Measurements from ENCODE around the gene LRRFIP1. TPM values are rescaled to one million over a fixed set of nuclear protein-coding genes. Genes with fewer than 3 reads are reported as not detected.

Gene LRRFIP1
- total and polyA plus RNA-seq, 2 of the 13 experiments (the other 11 are each of a cell fraction or from before 2014, with no cell fraction given), result 15.9 to 40.5 TPM

DNA sequence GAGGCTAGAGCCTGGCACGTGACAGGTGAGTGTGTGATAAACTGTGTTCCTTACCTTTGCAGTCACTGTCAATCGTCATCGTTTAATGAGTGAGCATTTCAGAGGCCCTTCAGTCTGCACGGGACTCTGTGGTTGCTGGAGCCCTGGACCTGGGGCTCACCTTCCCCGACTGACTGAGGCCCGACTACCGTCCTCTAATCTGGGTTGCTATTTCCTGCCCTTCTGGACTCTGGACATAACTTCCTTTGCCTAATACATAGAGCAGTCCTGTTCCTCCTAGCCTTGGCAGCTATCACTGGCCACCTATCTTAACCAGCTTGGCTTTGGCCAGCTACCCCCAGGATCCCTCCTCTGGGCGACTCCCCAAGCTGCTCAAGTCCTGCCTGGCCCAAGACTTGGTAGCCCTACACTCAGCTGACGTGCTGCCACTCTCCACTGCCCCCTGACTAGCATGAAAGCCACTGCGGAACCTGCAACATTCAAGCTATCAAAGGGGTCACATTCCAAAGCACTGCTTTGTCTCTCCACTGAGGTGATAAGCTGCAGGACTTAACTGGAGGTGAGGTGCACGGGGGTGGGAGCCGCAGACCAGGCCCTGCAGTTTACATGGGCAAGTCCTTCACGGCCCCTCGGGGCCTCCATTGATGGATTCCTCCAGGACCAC, 25.8 kb upstream of the LRRFIP1 start (continued):
- TF ChIP-seq HES4 (CRISPR knock-in tag; IDR thresholded peaks at IDR 0.05; ENCODE audit: borderline replicate concordance) (no peak), ZMYM3 (CRISPR knock-in tag; IDR thresholded peaks at IDR 0.05) (peak; percentile 61; the same call in 1 of the 2 replicates), ZNF605 (CRISPR knock-in tag; IDR thresholded peaks at IDR 0.05) (peak; percentile 62), TBX2 (CRISPR knock-in tag; IDR thresholded peaks at IDR 0.05; ENCODE audit: borderline replicate concordance) (peak; percentile 73; the same call in 1 of the 2 replicates), ZNF816 (CRISPR knock-in tag; IDR thresholded peaks at IDR 0.05; ENCODE audit: borderline replicate concordance) (no peak), SAFB2 (CRISPR knock-in tag; IDR thresholded peaks at IDR 0.05; ENCODE audit: borderline replicate concordance, low read depth) (no peak), ZNF878 (CRISPR knock-in tag; IDR thresholded peaks at IDR 0.05) (no peak), SP140L (CRISPR knock-in tag; IDR thresholded peaks at IDR 0.05; ENCODE audit: borderline replicate concordance) (no peak), ZNF460 (CRISPR knock-in tag; IDR thresholded peaks at IDR 0.05; ENCODE audit: borderline replicate concordance) (no peak), MLLT10 (CRISPR knock-in tag; IDR thresholded peaks at IDR 0.05) (no peak), SMAD1 (CRISPR knock-in tag; IDR thresholded peaks at IDR 0.05; ENCODE audit: borderline replicate concordance, low read depth) (no peak), ARNT2 (CRISPR knock-in tag; IDR thresholded peaks at IDR 0.05; ENCODE audit: low read depth) (0 out of 2 replicates have a peak, but pooled peaks have one; percentile 39), TAF1 (CRISPR knock-in tag; IDR thresholded peaks at IDR 0.05) (peak; percentile 75), ZNF644 (CRISPR knock-in tag; IDR thresholded peaks at IDR 0.05; ENCODE audit: low read depth) (0 out of 2 replicates have a peak, but pooled peaks have one; percentile 63), HIVEP1 (CRISPR knock-in tag; IDR thresholded peaks at IDR 0.05) (no peak), CBX5 (CRISPR knock-in tag; IDR thresholded peaks at IDR 0.05; ENCODE audit: borderline replicate concordance) (peak; percentile 39; the same call in 1 of the 2 replicates), NR2F2 (IDR thresholded peaks at IDR 0.05; ENCODE audit: borderline replicate concordance, low read depth) (no peak; the same call in 1 of the 2 replicates), TFDP1 (CRISPR knock-in tag; IDR thresholded peaks at IDR 0.05; ENCODE audit: borderline replicate concordance) (no peak), ZNF841 (CRISPR knock-in tag; IDR thresholded peaks at IDR 0.05; ENCODE audit: borderline replicate concordance) (no peak), ETV6 (CRISPR knock-in tag; conservative IDR thresholded peaks at IDR 0.05) (no peak; the same call in 1 of the 2 replicates), ISL2 (CRISPR knock-in tag; IDR thresholded peaks at IDR 0.05) (no peak; the same call in 1 of the 2 replicates)
- TF ChIP-seq, protein P1, sequence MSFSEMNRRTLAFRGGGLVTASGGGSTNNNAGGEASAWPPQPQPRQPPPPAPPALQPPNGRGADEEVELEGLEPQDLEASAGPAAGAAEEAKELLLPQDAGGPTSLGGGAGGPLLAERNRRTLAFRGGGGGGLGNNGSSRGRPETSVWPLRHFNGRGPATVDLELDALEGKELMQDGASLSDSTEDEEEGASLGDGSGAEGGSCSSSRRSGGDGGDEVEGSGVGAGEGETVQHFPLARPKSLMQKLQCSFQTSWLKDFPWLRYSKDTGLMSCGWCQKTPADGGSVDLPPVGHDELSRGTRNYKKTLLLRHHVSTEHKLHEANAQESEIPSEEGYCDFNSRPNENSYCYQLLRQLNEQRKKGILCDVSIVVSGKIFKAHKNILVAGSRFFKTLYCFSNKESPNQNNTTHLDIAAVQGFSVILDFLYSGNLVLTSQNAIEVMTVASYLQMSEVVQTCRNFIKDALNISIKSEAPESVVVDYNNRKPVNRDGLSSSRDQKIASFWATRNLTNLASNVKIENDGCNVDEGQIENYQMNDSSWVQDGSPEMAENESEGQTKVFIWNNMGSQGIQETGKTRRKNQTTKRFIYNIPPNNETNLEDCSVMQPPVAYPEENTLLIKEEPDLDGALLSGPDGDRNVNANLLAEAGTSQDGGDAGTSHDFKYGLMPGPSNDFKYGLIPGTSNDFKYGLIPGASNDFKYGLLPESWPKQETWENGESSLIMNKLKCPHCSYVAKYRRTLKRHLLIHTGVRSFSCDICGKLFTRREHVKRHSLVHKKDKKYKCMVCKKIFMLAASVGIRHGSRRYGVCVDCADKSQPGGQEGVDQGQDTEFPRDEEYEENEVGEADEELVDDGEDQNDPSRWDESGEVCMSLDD (CRISPR knock-in tag; IDR thresholded peaks at IDR 0.05; ENCODE audit: borderline replicate concordance), result no peak
- TF ChIP-seq, protein P2, sequence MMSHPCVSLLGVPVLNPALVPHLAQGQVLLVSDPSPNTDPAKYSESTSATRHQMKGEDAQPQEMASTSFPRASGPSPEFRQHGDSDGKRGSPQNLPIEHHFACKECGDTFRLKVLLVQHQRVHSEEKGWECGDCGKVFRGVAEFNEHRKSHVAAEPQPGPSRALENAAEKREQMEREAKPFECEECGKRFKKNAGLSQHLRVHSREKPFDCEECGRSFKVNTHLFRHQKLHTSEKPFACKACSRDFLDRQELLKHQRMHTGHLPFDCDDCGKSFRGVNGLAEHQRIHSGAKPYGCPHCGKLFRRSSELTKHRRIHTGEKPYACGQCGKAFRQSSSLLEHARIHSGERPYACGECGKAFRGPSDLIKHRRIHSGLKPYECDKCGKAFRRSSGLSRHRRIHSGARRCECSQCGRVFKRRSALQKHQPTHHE (CRISPR knock-in tag; IDR thresholded peaks at IDR 0.05; ENCODE audit: borderline replicate concordance), result 0 out of 2 replicates have a peak, but pooled peaks have one; percentile 65

All from HepG2 (cell line).